H9 (cell line): Measurements from ENCODE around the gene KCNIP4. TPM values are rescaled to one million over a fixed set of nuclear protein-coding genes. Genes with fewer than 3 reads are reported as not detected.

Experiments
- DNase-seq: peaks from one replicate; pipeline ENCODE4 v3.0.0-alpha.2; 2017
- H2AFZ ChIP-seq: one replicate; pipeline ENCODE4 v1.6.1; 2013; ENCODE audit warnings: mild to moderate bottlenecking, low read length, control low read depth, moderate library complexity
- H2AK5ac ChIP-seq: 2 replicates; pipeline ENCODE4 v1.6.1; 2013; ENCODE audit warnings: low read length, control low read depth, mixed read lengths; ENCODE audit not compliant: insufficient read length
- H2BK120ac ChIP-seq: one replicate; pipeline ENCODE4 v1.6.1; 2013; ENCODE audit warnings: low read depth, mild to moderate bottlenecking, low read length, control low read depth, inconsistent platforms; ENCODE audit not compliant: poor library complexity, severe bottlenecking
- H2BK12ac ChIP-seq: 2 replicates; pipeline ENCODE4 v1.6.1; 2013; ENCODE audit warnings: low read length, control low read depth, mixed read lengths, low read depth; ENCODE audit not compliant: insufficient read length
- H2BK15ac ChIP-seq: 2 replicates; pipeline ENCODE4 v1.6.1; 2013; ENCODE audit warnings: low read depth, low read length, control low read depth
- H2BK20ac ChIP-seq: one replicate; pipeline ENCODE4 v1.6.1; 2013; ENCODE audit warnings: low read depth, mild to moderate bottlenecking, low read length, control low read depth, inconsistent platforms; ENCODE audit not compliant: poor library complexity, severe bottlenecking
- H2BK5ac ChIP-seq: 2 replicates; pipeline ENCODE4 v1.6.1; 2013; ENCODE audit warnings: low read length, control low read depth, mixed read lengths; ENCODE audit not compliant: insufficient read length
- H3K14ac ChIP-seq: 2 replicates; pipeline ENCODE4 v1.6.1; 2013; ENCODE audit warnings: low read length, control low read depth; ENCODE audit not compliant: insufficient read depth
- H3K18ac ChIP-seq: 2 replicates; pipeline ENCODE4 v1.6.1; 2013; ENCODE audit warnings: low read depth, mild to moderate bottlenecking, mixed read lengths, low read length, control low read depth; ENCODE audit not compliant: insufficient read length
- H3K23ac ChIP-seq: 2 replicates; pipeline ENCODE4 v1.6.1; 2013; ENCODE audit warnings: low read length, control low read depth, mixed read lengths, low read depth; ENCODE audit not compliant: insufficient read length
- H3K23me2 ChIP-seq: 2 replicates; pipeline ENCODE4 v1.6.1; 2013; ENCODE audit warnings: low read depth, mild to moderate bottlenecking, mixed read lengths, low read length, control low read depth; ENCODE audit not compliant: insufficient read length, poor library complexity, severe bottlenecking
- H3K27ac ChIP-seq: 2 replicates; pipeline ENCODE4 v1.5.1; 2013; ENCODE audit warnings: low read length, control low read depth, mixed read lengths, low read depth; ENCODE audit not compliant: insufficient read length
- H3K27me3 ChIP-seq: 2 replicates; pipeline ENCODE4 v1.6.1; 2013; ENCODE audit warnings: low read length, control low read depth, inconsistent platforms; ENCODE audit not compliant: insufficient read depth
- H3K4ac ChIP-seq: 2 replicates; pipeline ENCODE4 v1.6.1; 2013; ENCODE audit warnings: low read depth, mild to moderate bottlenecking, control low read depth, inconsistent platforms, low read length, moderate library complexity
- H3K4me1 ChIP-seq: 2 replicates; pipeline ENCODE4 v1.6.1; 2013; ENCODE audit warnings: low read length, control low read depth, inconsistent platforms; ENCODE audit not compliant: insufficient read depth
- H3K4me2 ChIP-seq: 2 replicates; pipeline ENCODE4 v1.6.1; 2013; ENCODE audit warnings: low read length, control low read depth, mixed read lengths; ENCODE audit not compliant: insufficient read length, insufficient read depth
- H3K56ac ChIP-seq: 2 replicates; pipeline ENCODE4 v1.6.1; 2013; ENCODE audit warnings: low read depth, mild to moderate bottlenecking, mixed read lengths, low read length, control low read depth; ENCODE audit not compliant: insufficient read length
- H3K79me1 ChIP-seq: 2 replicates; pipeline ENCODE4 v1.6.1; 2013; ENCODE audit warnings: low read depth, mild to moderate bottlenecking, moderate library complexity, low read length, control low read depth, inconsistent platforms; ENCODE audit not compliant: insufficient read depth, poor library complexity, severe bottlenecking
- H3K79me2 ChIP-seq: 2 replicates; pipeline ENCODE4 v1.6.1; 2013; ENCODE audit warnings: low read length, control low read depth, inconsistent platforms; ENCODE audit not compliant: insufficient read depth
- H3K9ac ChIP-seq: 2 replicates; pipeline ENCODE4 v1.6.1; 2013; ENCODE audit warnings: low read length, control low read depth, mixed read lengths; ENCODE audit not compliant: insufficient read length; ENCODE audit errors: extremely low read depth
- H3K9me3 ChIP-seq: one replicate; pipeline ENCODE4 v1.6.1; 2013; ENCODE audit warnings: low read depth, low read length, inconsistent platforms; ENCODE audit not compliant: control insufficient read depth
- H3T11ph ChIP-seq: one replicate; pipeline ENCODE4 v1.6.1; 2013; ENCODE audit warnings: mild to moderate bottlenecking, low read length, control low read depth, inconsistent platforms
- H4K20me1 ChIP-seq: one replicate; pipeline ENCODE4 v1.6.1; 2013; ENCODE audit not compliant: control insufficient read depth, insufficient read length, insufficient read depth
- H4K5ac ChIP-seq: 2 replicates; pipeline ENCODE4 v1.6.1; 2013; ENCODE audit warnings: low read depth, mild to moderate bottlenecking, mixed read lengths, low read length, control low read depth; ENCODE audit not compliant: insufficient read length
- H4K8ac ChIP-seq: replicated peaks from 2 replicates; pipeline ENCODE4 v1.6.1; 2013; ENCODE audit warnings: low read length, control low read depth, mixed read lengths, low read depth; ENCODE audit not compliant: insufficient read length
- H4K91ac ChIP-seq: 2 replicates; pipeline ENCODE4 v1.6.1; 2013; ENCODE audit warnings: low read depth, mild to moderate bottlenecking, moderate library complexity, mixed read lengths, low read length, control low read depth; ENCODE audit not compliant: insufficient read length
- H3K27ac Mint-ChIP-seq, 3 experiments: 2 replicates in 2 of 3; 3 replicates in 1 of 3; pipeline ENCODE4 v1.8.0; 2020 to 2021; ENCODE audit warnings: mixed read lengths in 3 of 3, mild to moderate bottlenecking in 1 of 3, moderate library complexity in 1 of 3
- H3K27me3 Mint-ChIP-seq: 2 replicates; pipeline ENCODE4 v1.8.0; 2021; ENCODE audit warnings: low read depth, mild to moderate bottlenecking, moderate library complexity, mixed read lengths
- H3K36me3 Mint-ChIP-seq, 3 experiments: 2 replicates in 2 of 3; 3 replicates in 1 of 3; pipeline ENCODE4 v1.8.0; 2020 to 2021; ENCODE audit warnings: low read depth in 3 of 3, mixed read lengths in 3 of 3; ENCODE audit not compliant: insufficient read depth in 1 of 3
- H3K4me1 Mint-ChIP-seq, 2 experiments: 2 replicates each; pipeline ENCODE4 v1.8.0; 2020; ENCODE audit warnings: mixed read lengths in 2 of 2
- H3K4me3 Mint-ChIP-seq, 2 experiments: 2 replicates in 1 of 2; 3 replicates in 1 of 2; pipeline ENCODE4 v1.8.0; 2020 to 2021; ENCODE audit warnings: mild to moderate bottlenecking in 2 of 2, mixed read lengths in 2 of 2, moderate library complexity in 1 of 2
- H3K9me3 Mint-ChIP-seq, 2 experiments: 2 replicates in 1 of 2; 3 replicates in 1 of 2; pipeline ENCODE4 v1.8.0; 2020; ENCODE audit warnings: mild to moderate bottlenecking in 2 of 2, mixed read lengths in 2 of 2, moderate library complexity in 1 of 2
- WGBS: extraction: QIAGEN DNeasy Blood & Tissue Kit; methylation state at CpG from one replicate; pipeline ENCODE4 v1.1.7; 2013; ENCODE audit warnings: missing lambda C conversion rate, low lambda C conversion rate, mixed read lengths; ENCODE audit not compliant: insufficient read length; ENCODE audit errors: extremely low coverage; 5-methylcytosine and 5-hydroxymethylcytosine counted together
- total RNA-seq: library from RNA; stranded (reverse); gene quantifications from 2 replicates; pipeline ENCODE4 v1.2.1, GENCODE V29; 2021
- TF ChIP-seq, protein P1 (sequence below): fragments of 200-600 bp; sonication (generic); conservative IDR thresholded peaks from 3 replicates; pipeline ENCODE4 v1.8.0; 2021; ENCODE audit warnings: antibody characterized with exemption, mild to moderate bottlenecking

KCNIP4 gene
- total RNA-seq, 1 experiment from 2014 or later: not detected

DNA sequence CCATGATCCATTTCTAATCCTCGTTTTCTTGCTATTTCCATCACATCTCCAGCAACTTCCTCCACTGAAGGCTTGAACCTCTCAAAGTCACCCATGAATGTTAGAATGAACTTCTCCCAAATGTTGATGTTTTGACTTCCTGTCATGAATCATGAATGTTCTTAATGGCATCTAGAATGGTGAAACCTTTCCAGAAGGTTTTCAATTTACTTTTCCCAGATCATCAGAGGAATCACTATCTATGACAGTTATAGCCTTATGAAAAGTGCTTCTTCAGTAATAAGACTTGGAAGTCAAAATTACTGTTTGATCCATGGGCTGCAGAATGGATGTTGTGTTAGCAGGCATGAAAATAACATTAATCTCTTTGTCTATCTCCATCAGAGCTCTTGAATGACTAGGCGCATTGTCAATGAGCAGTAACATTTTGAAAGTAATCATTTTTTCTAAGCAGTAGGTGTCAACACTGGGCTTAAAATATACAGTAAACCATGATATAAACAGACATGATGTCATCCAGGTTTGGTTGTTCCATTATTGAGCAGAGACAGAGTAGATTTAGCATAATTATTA, 268.2 kb downstream of the KCNIP4 start:
- H4K91ac ChIP-seq: no peak overlapping the region
- no peak overlapping the region for H3K27ac Mint-ChIP-seq
- H3K36me3 Mint-ChIP-seq: no peaks in the 10 kb centered on the region
- no peak overlapping the region for H2AFZ ChIP-seq
- TF ChIP-seq, protein P1, sequence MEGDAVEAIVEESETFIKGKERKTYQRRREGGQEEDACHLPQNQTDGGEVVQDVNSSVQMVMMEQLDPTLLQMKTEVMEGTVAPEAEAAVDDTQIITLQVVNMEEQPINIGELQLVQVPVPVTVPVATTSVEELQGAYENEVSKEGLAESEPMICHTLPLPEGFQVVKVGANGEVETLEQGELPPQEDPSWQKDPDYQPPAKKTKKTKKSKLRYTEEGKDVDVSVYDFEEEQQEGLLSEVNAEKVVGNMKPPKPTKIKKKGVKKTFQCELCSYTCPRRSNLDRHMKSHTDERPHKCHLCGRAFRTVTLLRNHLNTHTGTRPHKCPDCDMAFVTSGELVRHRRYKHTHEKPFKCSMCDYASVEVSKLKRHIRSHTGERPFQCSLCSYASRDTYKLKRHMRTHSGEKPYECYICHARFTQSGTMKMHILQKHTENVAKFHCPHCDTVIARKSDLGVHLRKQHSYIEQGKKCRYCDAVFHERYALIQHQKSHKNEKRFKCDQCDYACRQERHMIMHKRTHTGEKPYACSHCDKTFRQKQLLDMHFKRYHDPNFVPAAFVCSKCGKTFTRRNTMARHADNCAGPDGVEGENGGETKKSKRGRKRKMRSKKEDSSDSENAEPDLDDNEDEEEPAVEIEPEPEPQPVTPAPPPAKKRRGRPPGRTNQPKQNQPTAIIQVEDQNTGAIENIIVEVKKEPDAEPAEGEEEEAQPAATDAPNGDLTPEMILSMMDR: no peak
- no peaks in the 10 kb centered on the region for H3K9me3 ChIP-seq
- no peaks in the 10 kb centered on the region for H3K23me2 ChIP-seq
- H3K79me2 ChIP-seq: no peaks in the 10 kb centered on the region
- no peak overlapping the region for H2BK12ac ChIP-seq
- no peak for DNase-seq
- no peak overlapping the region for H3K4me2 ChIP-seq
- H3K4me1 Mint-ChIP-seq: no peaks in the 10 kb centered on the region
- H3K9ac ChIP-seq: no peak overlapping the region
- H3K4me1 ChIP-seq: no peaks in the 10 kb centered on the region
- H3K79me1 ChIP-seq: no peaks in the 10 kb centered on the region
- H3K4me3 Mint-ChIP-seq: no peak overlapping the region
- H3K23ac ChIP-seq: no peak overlapping the region
- no peak overlapping the region for H4K5ac ChIP-seq
- H2BK5ac ChIP-seq: no peak overlapping the region
- H3K56ac ChIP-seq: no peak overlapping the region
- H3K27ac ChIP-seq: no peak overlapping the region
- no peak overlapping the region for H2BK120ac ChIP-seq
- H2BK20ac ChIP-seq: no peak overlapping the region
- no peak overlapping the region for H2AK5ac ChIP-seq
- no peaks in the 10 kb centered on the region for H3K27me3 Mint-ChIP-seq
- H3K14ac ChIP-seq: no peak overlapping the region
- no peak overlapping the region for H2BK15ac ChIP-seq
- H3K9me3 Mint-ChIP-seq: no peaks in the 10 kb centered on the region
- no peaks in the 10 kb centered on the region for H3K27me3 ChIP-seq
- no peaks in the 10 kb centered on the region for H4K20me1 ChIP-seq
- H4K8ac ChIP-seq: no peak overlapping the region
- H3K4ac ChIP-seq: no peak overlapping the region
- H3K18ac ChIP-seq: no peak overlapping the region
- H3T11ph ChIP-seq: no peak overlapping the region
- WGBS: no CpG with 5 or more reads among the region's 2 CpGs
